ENCODE measurements around the gene SPPL2C.

The SPPL2C gene

DNA sequence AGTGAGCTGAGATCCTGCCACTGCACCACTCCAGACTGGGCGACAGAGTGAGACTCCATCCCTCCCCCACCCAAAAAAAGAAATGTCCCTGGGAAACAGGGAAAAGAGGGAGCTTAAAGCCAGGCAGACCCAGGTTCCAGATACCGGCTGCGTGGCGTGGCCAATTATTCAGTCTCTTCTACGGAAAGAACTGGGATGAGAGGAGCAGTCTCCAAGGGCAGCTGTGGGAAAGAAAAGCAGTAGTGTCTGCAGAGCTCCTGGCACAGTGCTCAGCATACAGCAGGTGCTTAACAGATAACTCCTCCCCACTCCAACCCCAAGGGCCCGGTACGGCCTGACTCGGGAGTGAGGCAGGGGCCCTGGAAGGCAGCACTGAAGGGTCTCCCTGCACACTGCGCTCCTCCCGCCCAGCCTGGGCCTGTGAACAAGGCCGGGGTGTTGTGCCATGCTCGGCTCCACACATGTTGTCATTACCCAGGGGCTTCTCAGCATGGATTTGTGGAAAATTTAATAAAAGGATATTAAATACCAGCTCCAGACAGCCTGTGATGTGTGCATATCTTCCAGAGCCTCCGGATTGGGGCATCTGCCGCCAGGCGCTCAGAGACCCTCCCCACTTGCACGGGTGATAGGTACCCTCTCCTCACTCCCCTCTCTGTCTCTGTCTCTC is 17.6 kb upstream of the SPPL2C start:
- DNase-seq (ENCODE audit: low read depth): no peak
- no peak overlapping the region for H3K4me3 ChIP-seq (ENCODE audit: low read depth, low read length)
- TF ChIP-seq, protein P1, sequence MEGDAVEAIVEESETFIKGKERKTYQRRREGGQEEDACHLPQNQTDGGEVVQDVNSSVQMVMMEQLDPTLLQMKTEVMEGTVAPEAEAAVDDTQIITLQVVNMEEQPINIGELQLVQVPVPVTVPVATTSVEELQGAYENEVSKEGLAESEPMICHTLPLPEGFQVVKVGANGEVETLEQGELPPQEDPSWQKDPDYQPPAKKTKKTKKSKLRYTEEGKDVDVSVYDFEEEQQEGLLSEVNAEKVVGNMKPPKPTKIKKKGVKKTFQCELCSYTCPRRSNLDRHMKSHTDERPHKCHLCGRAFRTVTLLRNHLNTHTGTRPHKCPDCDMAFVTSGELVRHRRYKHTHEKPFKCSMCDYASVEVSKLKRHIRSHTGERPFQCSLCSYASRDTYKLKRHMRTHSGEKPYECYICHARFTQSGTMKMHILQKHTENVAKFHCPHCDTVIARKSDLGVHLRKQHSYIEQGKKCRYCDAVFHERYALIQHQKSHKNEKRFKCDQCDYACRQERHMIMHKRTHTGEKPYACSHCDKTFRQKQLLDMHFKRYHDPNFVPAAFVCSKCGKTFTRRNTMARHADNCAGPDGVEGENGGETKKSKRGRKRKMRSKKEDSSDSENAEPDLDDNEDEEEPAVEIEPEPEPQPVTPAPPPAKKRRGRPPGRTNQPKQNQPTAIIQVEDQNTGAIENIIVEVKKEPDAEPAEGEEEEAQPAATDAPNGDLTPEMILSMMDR (IDR thresholded peaks at IDR 0.05; ENCODE audit: low read depth, low read length, missing control alignments): no peak

DNA sequence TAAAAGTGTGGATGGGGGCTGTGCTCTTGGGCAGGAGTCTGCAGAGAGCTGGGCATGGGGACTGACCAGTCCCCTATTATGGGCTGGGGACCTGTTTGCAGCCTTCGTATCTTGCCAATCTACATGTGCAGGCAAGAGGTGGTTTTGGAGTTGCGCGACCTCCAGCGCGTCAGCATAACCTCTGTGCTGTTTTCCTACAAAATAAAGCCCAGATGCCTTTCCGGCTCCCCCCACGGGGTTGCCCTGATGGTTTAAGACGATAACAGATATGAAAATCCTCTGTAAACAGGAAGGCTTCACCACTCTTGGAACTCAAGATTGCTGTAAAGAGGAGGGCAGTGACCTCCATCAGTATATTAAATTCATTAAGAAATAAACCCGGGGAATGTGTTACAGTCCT is 16.5 kb upstream of the SPPL2C start:
- no peak for DNase-seq (ENCODE audit: low read depth)
- no peak overlapping the region for H3K4me3 ChIP-seq (ENCODE audit: low read depth, low read length)
- TF ChIP-seq, protein P1 (IDR thresholded peaks at IDR 0.05; ENCODE audit: low read depth, low read length, missing control alignments): no peak

DNA sequence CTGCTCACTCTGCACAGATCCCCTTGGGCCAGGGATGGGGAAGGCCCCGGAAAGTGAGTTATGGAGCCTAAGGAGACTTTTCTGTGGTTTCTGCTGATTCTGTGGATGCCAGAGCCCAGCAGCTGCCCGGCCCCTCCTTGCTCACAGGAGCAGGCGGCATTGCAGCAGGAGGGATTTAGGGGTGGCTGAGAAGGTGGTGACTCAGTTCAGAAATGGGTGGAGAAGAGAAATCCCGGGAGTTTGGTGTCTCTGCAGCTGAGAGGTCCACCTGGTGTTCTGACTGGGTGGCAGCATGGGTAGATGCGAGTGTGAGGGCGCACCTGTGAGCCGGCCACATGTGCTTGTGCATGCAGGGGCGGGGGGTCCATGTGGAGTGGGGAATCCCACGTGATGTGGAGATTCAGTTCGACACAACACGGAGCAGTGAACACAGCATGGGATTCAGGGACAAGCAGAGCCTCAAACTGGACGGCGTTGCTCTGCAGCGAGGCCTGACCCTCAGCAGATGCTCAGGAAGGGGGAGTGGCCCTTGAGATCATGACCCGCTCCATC is 16.0 kb upstream of the SPPL2C start:
- TF ChIP-seq, protein P1 (IDR thresholded peaks at IDR 0.05; ENCODE audit: low read depth, low read length, missing control alignments): no peak
- no peak overlapping the region for H3K4me3 ChIP-seq (ENCODE audit: low read depth, low read length)
- DNase-seq (ENCODE audit: low read depth): no peak

DNA sequence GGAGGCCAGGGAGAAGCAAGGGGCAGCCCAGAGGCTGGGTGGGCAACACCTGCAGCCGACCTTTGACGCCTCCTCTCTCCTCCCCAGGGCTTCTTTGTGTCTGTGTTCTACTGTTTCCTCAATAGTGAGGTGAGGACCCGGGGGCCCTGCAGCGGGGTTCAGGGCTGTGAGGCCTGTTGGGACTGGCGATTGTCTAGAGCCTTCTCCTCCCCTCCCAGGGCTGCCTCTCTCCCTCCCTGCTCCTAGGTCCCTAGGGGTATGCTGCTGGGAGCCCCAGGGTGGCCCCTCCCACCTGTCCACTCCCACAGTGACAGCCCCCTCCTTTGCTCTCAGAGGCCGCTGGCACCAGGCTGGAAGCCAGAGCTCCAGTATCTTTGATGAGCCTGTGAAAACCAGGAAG is 10.8 kb upstream of the SPPL2C start:
- TF ChIP-seq, protein P1 (IDR thresholded peaks at IDR 0.05; ENCODE audit: low read depth, low read length, missing control alignments): no peak
- no peak overlapping the region for H3K4me3 ChIP-seq (ENCODE audit: low read depth, low read length)
- no peak for DNase-seq (ENCODE audit: low read depth)

DNA sequence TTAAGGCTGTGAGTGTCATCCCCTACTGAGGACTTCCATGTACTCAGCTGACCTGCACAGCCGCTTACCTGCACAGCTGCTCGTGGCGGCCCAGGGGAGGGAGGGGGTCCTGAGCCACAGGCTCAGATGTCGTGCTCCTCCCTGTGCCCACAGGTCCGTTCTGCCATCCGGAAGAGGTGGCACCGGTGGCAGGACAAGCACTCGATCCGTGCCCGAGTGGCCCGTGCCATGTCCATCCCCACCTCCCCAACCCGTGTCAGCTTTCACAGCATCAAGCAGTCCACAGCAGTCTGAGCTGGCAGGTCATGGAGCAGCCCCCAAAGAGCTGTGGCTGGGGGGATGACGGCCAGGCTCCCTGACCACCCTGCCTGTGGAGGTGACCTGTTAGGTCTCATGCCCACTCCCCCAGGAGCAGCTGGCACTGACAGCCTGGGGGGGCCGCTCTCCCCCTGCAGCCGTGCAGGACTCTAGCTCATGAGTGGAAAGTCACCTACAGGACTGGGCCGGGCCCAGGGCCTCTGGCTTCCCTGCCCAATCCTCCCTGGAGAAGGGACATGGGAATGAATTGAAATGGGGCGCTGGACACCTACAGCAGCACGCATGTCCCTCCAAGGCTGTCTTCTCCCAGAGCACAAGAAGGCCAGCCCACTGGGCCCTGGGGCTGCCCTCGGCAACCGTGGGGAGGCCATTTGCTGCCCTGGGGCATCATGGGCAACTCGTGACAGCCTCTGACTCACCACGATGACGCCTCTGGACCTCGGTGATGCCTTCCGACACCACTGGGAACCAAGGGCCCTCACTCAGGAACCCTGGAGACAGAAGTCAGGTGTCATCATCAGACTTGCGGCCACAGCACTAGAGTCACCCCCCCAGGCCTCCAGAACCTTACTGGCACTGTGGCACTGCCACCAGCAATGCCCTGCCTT is 9.9 kb upstream of the SPPL2C start:
- TF ChIP-seq, protein P1 (IDR thresholded peaks at IDR 0.05; ENCODE audit: low read depth, low read length, missing control alignments): no peak
- no peak for DNase-seq (ENCODE audit: low read depth)
- H3K4me3 ChIP-seq (ENCODE audit: low read depth, low read length): no peak overlapping the region

DNA sequence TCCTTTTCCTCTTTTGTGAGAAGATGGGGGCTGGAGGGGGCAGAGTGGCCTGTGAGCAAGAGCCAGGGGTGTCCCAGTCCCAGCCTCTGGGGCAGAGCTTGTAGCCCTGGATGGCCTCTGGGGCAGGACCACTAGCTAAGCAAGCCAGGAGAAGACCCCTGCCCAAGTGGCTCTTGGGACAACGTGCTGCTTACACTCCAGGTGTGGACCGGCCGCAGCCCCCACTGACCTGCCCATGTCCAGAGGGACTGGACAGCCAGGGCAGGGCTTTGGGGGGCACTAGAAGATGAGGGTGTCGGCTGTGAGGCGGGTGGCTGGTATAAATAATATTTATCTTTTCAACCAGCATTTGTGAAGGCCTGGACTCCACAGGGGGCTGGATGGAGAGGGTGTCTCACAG is 9.2 kb upstream of the SPPL2C start:
- no peak for DNase-seq (ENCODE audit: low read depth)
- TF ChIP-seq, protein P1 (IDR thresholded peaks at IDR 0.05; ENCODE audit: low read depth, low read length, missing control alignments): no peak
- H3K4me3 ChIP-seq (ENCODE audit: low read depth, low read length): no peak overlapping the region

Data from GM12864 (cell line).